GM18861 (cell line): ENCODE data around the gene DSTN.
"Not testable (repeated sequence)": the region's sequence is repeated elsewhere in the genome, so short reads cannot be mapped to it uniquely, and the experiment has no call there.

Experiments used
- ATAC-seq: cut with Tn5 transposase; IDR thresholded peaks from one replicate; pipeline ENCODE4 v1.9.1; 2021; ENCODE audit not compliant: unreplicated experiment

DSTN gene

DNA sequence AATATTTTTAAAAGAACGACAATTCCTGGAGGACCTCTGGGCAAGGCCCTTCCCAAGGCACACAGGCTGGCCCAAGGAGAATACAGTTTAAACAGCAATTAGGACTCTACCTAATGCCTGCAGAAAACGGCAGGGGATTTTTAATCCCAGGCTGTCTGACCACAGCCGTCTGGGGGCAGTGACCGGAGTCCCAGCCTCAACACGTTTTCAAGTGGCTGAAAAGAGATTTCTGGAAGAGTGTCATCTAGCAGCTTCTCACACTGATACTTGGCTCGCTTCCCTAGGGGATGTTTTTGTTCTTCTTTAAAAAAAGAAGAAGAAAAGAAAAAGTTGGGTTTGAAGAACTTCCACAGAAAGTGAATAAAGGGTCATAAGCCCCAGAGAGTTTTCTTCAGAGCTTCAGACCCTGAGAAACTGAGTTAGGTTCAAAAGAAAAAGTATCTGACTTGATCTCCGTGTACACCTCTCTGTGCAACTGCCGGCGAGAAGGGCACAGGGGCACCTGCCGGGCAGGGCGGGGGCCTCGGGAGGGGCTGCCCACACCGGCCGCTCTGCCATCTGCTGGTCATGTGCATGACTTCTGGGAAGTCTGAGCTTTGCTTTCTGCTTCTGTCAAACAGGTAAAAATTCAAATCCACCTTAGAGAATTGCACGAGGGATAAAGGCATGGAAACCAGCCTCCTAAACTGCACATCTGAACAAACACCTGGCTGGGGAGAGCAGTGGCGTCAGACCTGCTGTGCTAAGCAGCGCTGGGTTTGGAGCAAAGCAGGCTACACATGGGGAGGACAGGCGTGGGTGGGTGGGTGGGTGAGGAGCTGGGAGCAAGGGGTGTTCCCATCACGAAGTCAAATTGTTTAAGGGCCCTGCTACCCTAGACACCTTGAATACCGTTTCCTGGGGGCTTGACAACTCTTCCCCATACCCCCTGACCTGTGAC, 79.2 kb downstream of the DSTN start:
- no peak for ATAC-seq

DNA sequence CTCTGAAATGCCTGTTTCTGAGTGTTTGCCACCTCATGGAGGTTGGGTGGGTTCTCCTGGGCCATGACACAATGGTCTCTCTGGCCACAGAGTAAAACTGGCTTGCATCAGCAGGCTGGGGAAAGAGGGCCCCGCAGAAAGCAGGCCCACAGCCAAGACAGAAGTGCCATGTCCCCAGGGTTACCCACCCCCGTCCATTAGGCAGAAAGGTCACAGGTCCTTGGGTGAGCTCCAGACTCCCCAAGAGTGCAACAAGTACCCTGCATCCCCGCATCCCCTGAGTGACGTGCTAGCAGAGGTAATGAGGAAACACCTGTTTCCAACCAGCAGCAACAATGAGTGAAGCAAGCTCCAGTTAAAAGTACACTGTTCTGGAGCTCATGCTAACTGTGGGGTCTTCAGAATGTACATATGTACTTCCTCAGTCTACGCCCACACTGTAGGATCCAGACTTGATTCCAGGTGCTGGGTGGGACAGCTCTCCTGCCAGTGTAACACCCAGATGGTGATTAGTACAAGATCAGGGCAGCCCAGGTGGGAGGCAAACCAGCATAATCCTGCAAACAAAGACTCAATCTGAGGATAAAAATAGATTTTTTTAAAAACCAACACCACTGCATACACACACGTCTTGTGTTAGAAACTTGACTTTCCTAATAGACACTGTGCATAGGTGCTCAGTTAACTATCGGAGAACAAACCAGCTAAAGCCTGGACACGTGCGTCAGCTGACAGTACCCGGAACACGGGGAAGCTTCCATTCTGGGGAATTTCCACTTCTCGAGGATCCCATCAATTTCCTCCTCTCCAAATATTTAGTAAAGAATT, 80.6 kb downstream of the DSTN start:
- no peak for ATAC-seq

DNA sequence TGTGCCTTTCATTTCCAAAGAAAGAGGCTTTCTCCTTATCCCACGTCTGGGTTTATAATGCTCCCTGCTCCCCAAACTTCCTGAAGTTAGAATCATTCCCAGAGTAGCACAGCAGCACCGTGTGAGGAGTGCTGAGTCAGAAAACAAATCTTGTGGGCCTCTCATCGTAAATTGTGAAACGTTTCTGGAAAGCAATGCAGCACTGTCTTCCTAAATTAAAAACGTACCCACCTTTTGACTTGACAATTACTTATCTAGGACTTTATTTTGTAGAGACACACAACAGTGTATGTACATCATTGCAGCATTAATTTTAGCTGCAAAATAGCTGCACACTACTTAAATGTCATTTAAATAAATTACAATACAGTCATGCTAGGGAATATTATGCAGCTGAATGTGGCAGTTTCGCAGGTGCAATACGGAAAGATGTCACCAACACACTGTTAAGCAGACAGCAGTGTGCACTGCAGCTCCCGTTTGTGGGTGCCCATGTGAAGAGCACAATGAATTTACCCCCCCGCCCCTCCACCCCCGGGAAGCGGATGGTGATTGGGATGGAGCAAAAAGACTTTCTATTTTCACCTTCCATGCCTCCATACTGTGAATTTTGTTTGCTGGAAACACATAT, 81.4 kb downstream of the DSTN start:
- ATAC-seq, result no peak

DNA sequence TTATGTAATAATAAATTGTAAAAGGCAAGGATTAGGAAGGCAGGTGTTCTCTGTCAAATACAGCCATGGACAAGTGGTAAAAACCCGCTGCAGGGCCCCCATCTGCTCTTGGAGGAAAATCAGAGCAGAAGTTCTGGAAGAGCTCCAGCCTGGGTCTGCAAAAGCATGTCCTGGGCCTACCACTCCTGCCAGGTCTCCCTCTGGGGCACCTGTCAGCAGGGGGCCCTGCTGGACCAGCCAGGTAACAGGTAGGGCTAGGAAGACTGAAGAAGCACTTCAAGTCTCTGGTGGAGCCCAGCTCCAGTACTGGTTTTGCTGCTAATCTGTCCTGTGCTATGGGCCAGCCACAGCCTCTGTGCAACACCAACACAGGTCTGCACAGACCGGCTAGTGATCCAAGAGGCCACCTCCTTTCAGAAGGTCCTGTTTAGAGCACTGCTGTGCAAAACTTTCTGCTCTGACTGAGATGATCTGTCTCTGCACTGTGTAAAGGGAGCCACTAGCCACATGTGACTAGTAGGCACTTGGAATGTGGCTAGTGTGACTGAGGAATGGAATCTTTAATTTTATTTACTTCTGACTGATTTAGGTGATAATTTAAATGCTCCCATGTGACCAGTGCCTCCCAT, 82.0 kb downstream of the DSTN start:
- no peak for ATAC-seq

DNA sequence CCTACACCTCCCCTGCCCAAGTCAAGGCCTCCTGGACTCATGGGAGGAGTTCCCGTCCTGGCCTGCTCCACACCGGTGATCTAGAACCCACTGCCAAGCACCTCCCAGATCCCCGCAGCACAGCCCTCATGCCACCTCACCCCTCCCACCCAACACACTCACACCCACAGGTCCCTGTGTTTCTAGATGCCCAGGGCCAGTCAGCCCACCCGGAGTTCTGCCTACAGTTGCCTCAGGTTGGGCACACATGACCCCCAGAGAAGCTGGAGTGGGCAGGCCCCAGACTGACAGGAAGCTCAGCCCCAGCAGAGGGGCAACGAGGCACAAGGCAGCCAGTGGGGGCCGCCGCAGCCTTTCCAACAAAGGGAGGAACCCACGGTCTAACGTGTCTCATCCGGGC, 82.5 kb downstream of the DSTN start:
- ATAC-seq, result no peak

DNA sequence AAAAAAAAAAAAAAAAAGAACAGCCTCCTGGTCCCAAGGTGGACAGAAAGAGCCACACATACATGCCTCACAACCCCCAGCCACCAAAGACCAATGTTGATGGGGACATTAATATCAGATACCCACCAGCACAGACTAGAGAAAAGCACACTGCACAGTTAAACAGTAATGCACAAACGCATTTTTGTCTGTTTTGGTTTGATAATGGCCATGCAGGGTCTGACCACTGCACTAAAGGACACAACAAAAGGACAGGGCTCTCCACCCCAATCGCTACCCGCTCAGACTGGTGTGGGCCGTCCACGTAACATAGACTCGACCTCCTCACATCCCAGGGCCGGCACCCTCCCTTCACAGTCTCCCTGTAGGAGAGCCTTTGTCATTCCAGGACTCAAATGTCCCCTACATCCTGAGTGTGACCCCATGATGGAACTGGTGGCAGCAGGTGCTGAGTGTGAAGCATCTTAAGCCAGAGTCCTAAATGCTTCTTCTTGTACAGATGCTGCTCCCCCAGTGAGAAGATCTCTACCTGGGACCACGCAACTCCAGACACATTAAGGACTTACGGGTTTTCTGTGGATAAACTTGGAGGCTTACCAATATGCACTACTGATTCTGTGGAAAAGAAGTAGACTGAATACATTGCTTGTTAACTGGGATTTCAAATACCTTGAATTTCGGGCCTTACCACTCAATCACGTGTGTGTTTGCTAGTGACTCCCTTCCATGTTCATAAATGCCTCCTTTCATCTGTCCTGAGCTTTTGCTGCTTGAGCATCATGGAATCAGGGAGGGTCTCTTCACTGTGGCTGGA, 84.2 kb downstream of the DSTN start:
- ATAC-seq, result no peak

DNA sequence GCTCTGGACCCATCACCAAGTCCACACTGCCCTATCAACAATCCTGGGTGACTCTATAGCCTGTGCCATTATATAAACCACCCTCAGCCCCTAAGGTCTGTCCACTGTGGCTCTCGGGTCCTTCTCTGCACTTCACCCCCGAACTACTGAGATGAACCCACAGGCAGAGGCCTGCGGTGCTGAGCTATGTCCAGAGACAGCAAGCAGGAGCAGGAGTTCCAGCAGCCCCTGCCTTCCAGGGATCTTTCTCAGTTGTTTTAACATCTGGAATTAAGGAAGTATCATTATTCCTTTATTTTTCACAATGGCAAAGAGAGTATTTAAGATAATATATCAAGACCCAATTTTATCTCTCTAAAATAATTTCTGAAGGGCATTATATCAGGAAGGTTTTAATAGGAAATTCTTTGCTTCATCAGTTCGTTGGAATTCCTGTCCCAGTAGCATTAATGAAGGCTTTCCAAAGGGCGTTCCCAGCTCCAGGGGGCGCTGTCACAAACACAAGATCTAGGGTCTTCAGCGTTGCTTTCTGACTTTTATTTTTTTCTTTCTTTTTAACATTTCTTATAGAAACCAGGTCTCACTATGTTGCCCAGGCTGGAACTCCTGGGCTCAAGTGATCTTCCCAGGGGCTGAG, 84.9 kb downstream of the DSTN start:
- ATAC-seq, result no peak

DNA sequence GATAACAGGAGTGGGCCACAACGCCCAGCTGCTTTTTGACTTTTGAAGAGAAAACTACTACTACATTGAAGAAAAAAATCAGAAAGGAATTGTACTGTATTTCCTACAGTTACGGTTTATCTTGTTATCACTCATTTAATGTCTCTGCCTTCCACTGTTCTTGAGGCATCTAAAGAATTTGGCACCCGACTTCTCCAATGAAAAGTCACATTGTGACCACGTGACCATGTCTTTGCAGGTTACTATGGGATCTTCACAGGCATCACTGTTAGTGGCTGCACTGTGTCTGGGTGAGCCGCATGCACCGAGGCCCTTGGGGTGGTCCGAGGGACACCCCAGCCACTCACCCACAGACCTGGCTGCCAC, 85.4 kb downstream of the DSTN start:
- no peak for ATAC-seq

DNA sequence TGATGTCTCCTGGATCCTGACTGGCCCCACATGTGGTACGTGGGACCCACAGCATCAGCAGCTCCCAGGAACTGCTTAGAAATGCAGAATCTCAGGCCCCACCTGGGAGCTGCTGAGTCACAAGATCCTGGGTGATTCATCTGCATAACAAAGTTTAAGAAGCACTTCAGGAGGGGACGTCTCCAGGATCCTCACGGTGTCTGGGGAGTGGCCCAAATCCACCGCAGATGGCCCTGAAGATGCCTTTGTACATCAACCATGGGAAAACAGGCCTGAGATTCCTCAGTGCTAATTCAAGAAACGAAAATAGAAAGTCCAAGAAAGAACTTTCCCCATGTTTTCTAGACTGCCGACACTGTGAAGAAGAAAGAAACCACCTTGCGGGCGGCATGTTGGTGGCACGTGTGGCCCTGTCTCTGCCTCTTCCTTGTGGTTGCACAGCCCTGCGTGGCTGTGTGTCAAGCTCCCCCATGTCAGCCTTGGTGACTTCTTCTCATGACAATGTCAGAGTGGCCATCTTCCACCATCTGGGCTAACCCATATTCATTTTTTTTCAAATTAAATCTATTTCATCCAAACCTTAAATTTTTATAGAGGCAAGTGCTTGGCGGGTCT, 86.1 kb downstream of the DSTN start:
- no peak for ATAC-seq

DNA sequence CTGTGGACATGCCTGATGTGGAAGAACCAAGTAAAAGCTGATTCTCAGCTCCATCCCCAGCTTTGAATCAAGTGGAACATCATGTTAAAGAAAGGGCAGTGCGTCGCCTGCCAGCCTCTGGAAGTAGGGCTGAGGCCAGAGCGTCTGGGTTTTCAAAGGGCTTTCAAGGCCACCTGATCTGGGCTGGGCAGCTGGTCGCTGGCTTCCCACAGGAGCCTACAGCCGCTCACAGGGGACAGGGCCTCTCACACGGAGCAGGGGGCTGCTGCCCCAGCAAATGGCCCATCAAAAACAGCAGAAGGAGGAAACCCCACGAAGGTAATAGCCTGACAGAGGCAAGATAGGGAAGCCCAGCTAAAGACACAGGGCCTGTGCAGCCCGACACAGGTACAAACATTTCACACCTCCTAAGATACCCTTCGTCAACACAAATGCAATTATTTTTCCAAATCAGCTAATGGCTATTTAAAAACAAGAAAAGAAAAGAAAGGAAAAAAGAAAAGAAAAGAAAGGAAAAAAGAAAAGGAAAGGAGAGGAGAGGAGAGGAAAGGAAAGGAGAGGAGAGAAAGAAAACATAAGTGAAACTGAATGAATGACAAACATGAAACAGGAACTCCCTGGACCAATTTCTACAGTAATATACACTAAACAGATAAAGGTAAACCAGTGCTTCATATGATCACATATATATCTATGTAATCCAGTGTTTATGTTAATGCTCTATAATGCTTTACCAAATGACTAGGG, 87.4 kb downstream of the DSTN start:
- ATAC-seq, result no peak

DNA sequence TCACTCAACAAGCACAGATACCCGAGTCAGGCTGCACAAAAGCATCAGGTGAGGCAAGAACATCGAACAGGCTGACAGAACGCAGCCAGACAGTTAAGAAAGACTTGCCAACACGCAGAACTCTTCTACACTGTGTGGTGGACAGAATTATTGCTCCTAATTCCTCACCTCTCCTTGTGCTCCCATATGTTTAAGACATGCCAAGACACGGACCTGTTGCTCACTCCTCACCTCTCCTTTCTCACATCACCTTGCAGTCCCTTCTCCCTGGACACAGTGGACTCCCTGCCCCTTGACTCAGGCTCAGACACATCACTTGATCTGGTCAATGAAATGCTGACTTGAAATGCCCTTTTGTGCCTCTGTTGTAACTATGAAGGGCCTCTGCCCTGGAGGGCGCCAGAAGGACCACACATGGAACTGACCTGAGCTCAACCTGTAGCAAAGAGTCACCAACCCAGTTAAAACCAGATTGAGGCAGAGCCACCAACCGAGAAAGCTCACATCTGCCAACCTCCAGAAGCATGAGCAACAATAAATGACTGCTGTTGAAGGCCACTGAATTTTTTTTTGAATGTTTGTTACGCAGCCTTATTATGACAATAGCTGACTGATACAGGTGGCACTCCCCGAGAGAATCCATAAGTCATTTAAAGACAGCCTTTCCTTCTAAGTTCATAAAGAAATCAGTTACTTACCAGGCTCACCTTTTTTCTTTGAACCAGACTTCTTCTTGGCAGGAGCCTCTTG, 88.2 kb downstream of the DSTN start:
- ATAC-seq, result no peak

DNA sequence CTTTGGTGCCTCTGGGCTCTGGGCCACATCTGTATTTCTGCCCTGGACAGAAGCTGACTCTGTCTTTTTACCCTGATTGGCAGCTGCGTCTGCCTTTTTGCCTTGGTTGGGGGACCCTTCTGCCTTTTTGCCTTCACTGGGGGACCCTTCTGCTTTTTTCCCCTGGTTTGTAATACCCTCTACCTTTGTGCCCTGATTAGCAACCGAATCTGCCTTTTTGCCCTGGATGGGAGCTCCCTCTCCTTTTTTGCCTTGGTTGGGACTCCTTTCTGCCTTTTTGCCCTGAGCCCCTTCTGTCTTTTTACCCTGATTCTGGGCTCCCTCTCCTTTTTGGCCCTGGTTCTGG, 88.7 kb downstream of the DSTN start:
- ATAC-seq, result no peak

DNA sequence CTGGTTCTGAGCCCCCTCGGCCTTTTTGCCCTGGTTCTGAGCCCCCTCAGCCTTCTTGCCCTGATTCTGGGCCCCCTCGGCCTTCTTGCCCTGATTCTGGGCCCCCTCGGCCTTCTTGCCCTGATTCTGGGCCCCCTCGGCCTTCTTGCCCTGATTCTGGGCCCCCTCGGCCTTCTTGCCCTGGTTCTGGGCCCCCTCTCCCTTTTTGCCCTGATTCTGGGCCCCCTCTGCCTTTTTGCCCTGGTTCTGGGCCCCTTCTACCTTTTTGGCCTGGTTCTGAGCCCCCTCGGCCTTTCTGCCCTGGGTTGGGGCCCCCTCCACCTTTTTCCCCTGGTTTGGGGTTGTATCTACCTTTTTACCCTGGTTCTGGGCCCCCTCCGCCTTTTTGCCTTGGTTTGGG, 89.5 kb downstream of the DSTN start:
- ATAC-seq, result not testable (repeated sequence)
